ENCODE measurements around the gene SAP30. TPM values are rescaled to one million over a fixed set of nuclear protein-coding genes. Genes with fewer than 3 reads are reported as not detected.

SAP30 gene
- total and polyA plus RNA-seq, 9 of the 15 experiments (the other 6 are each of a cell fraction or from before 2014, with no cell fraction given): 5.9 to 51.1 (median 32.6) TPM

GRCh38 chr4:173370477-173371291, at the start of gene SAP30 (continued):
- TF ChIP-seq ZNF561 (CRISPR knock-in tag; conservative IDR thresholded peaks at IDR 0.05): no peak
- no peak for TF ChIP-seq SAFB2 (IDR thresholded peaks at IDR 0.05; ENCODE audit: borderline replicate concordance, low read depth, low read length, severe bottlenecking)
- no peak for TF ChIP-seq ZNF3 (CRISPR knock-in tag; IDR thresholded peaks at IDR 0.05)
- no peak for TF ChIP-seq COPS2 (conservative IDR thresholded peaks at IDR 0.05)
- TF ChIP-seq E2F1 (CRISPR knock-in tag; IDR thresholded peaks at IDR 0.05): no peak
- no peak for TF ChIP-seq RUNX1 (IDR thresholded peaks at IDR 0.05; ENCODE audit: low read depth)
- no peak for TF ChIP-seq ZNF347 (CRISPR knock-in tag; IDR thresholded peaks at IDR 0.05; ENCODE audit: low read depth)
- TF ChIP-seq KLF10 (CRISPR knock-in tag; IDR thresholded peaks at IDR 0.05): no peak
- no peak for TF ChIP-seq NR2C1 (IDR thresholded peaks at IDR 0.05)
- TF ChIP-seq NR2C1 (tag; IDR thresholded peaks at IDR 0.05): peak; percentile 59; the same call in 1 of the 2 replicates
- no peak for TF ChIP-seq NCOA2 (IDR thresholded peaks at IDR 0.05; ENCODE audit: partially characterized antibody in 2 of 2)
- TF ChIP-seq SMAD2 (IDR thresholded peaks at IDR 0.05; ENCODE audit: low read depth, low read length): no peak
- no peak for TF ChIP-seq E2F8 (IDR thresholded peaks at IDR 0.05; ENCODE audit: low read depth, partially characterized antibody)
- TF ChIP-seq, protein P1, sequence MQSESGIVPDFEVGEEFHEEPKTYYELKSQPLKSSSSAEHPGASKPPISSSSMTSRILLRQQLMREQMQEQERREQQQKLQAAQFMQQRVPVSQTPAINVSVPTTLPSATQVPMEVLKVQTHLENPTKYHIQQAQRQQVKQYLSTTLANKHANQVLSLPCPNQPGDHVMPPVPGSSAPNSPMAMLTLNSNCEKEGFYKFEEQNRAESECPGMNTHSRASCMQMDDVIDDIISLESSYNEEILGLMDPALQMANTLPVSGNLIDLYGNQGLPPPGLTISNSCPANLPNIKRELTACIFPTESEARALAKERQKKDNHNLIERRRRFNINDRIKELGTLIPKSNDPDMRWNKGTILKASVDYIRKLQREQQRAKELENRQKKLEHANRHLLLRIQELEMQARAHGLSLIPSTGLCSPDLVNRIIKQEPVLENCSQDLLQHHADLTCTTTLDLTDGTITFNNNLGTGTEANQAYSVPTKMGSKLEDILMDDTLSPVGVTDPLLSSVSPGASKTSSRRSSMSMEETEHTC (IDR thresholded peaks at IDR 0.05): peak; percentile 28; the same call in 1 of the 2 replicates
- TF ChIP-seq ADNP (tag; IDR thresholded peaks at IDR 0.05): no peak
- no peak for TF ChIP-seq TRIM24 (IDR thresholded peaks at IDR 0.05)
- TF ChIP-seq ZNF408 (CRISPR knock-in tag; IDR thresholded peaks at IDR 0.05; ENCODE audit: low read depth): no peak
- TF ChIP-seq TCF15 (CRISPR knock-in tag; IDR thresholded peaks at IDR 0.05): no peak
- no peak for TF ChIP-seq TRIM28 (IDR thresholded peaks at IDR 0.05)
- no peak for TF ChIP-seq IRF1 (CRISPR knock-in tag; IDR thresholded peaks at IDR 0.05; ENCODE audit: borderline replicate concordance)
- no peak for TF ChIP-seq ZNF133 (CRISPR knock-in tag; IDR thresholded peaks at IDR 0.05)
- no peak for TF ChIP-seq ETV6 (IDR thresholded peaks at IDR 0.05; ENCODE audit: borderline replicate concordance in 1 of 2, low read depth in 2 of 2, low read length in 1 of 2)
- no peak for TF ChIP-seq ETV6 (CRISPR knock-in tag; IDR thresholded peaks at IDR 0.05; ENCODE audit: borderline replicate concordance)
